Panc1 (cell line): ENCODE data around the gene SNED1. TPM values are rescaled to one million over a fixed set of nuclear protein-coding genes. Genes with fewer than 3 reads are reported as not detected.

Experiments
- ATAC-seq: fragments of 200-7000 bp; cut with Tn5 transposase; 2 replicates; pipeline ENCODE4 v1.9.1; 2020; ENCODE audit warnings: mild to moderate bottlenecking, moderate library complexity
- BruUV-seq: library from RNA; stranded (reverse); fragments of 400-500 nt; replicated peaks from 2 replicates; lab custom pipeline; 2021; lab: Mats Ljungman, UMichigan
- CTCF ChIA-PET: fragments of 300-600 bp; sonication (Branson Sonifier 250); formaldehyde crosslinking; loops from one replicate; lab custom pipeline; 2022; ENCODE audit warnings: antibody characterized with exemption; lab: Charles Lee
- POLR2A ChIA-PET: fragments of 300-600 bp; sonication (Branson Sonifier 250); formaldehyde crosslinking; loops from one replicate; lab custom pipeline; 2022; ENCODE audit warnings: antibody characterized with exemption; lab: Charles Lee
- DNase-seq: peaks from one replicate; pipeline ENCODE4 v3.0.0-alpha.2; 2010; ENCODE audit warnings: low read depth, low spot score
- H3K27ac ChIP-seq: 2 replicates; pipeline ENCODE4 v1.5.1; 2011; ENCODE audit warnings: mild to moderate bottlenecking, low read length, inconsistent platforms
- H3K27me3 ChIP-seq: fragments of 200-500 bp; sonication (Bioruptor generic); 2 replicates; pipeline ENCODE4 v1.6.0; 2014; ENCODE audit warnings: low read length, inconsistent platforms; ENCODE audit not compliant: control insufficient read depth, insufficient read depth
- H3K36me3 ChIP-seq: fragments of 200-500 bp; sonication (Bioruptor generic); 2 replicates; pipeline ENCODE4 v1.5.1; 2014; ENCODE audit warnings: inconsistent platforms, mild to moderate bottlenecking, low read length, moderate library complexity; ENCODE audit not compliant: control insufficient read depth, insufficient read depth
- H3K4me1 ChIP-seq: 2 replicates; pipeline ENCODE4 v1.5.1; 2011; ENCODE audit warnings: inconsistent platforms, mild to moderate bottlenecking, low read length, moderate library complexity; ENCODE audit not compliant: control insufficient read depth, insufficient read depth
- H3K4me3 ChIP-seq, 2 experiments: 2 replicates each; pipeline ENCODE4 v1.5.1; 2011 to 2012; ENCODE audit warnings: low read depth in 2 of 2, low read length in 2 of 2, mild to moderate bottlenecking in 2 of 2, inconsistent platforms in 1 of 2, moderate library complexity in 1 of 2
- H3K9me3 ChIP-seq: fragments of 200-500 bp; sonication (Bioruptor generic); 2 replicates; pipeline ENCODE4 v1.5.1; 2014; ENCODE audit warnings: low read depth, mild to moderate bottlenecking, inconsistent platforms, low read length, moderate library complexity; ENCODE audit not compliant: control insufficient read depth, insufficient read depth
- POLR2AphosphoS5 ChIP-seq: IDR thresholded peaks from 2 replicates; pipeline ENCODE4 v1.6.1; 2012; ENCODE audit warnings: mild to moderate bottlenecking, low read depth, low read length, moderate library complexity
- SIN3A ChIP-seq: IDR thresholded peaks from 2 replicates; pipeline ENCODE4 v1.6.1; 2012; ENCODE audit warnings: low read depth, mild to moderate bottlenecking, low read length, moderate library complexity, borderline replicate concordance; ENCODE audit not compliant: insufficient read depth
- TCF7L2 ChIP-seq: IDR thresholded peaks from 2 replicates; pipeline ENCODE4 v1.6.1; 2011; ENCODE audit warnings: mild to moderate bottlenecking, low read depth, low read length, inconsistent platforms
- in situ Hi-C: cut with HindIII; loops from 2 replicates; pipeline ENCODE4 v1.10.0; 2016; ENCODE audit warnings: low sequenced_read_pairs, low pct_unique_long_range_greater_than_20kb
- intact Hi-C: fragments of 100-400 bp; cut with micrococcal nuclease; formaldehyde crosslinking; loops from one replicate; pipeline ENCODE4 v1.10.0; 2022; ENCODE audit not compliant: unreplicated experiment
- total RNA-seq: library from RNA; stranded (reverse); gene quantifications from one replicate; pipeline ENCODE4 v1.2.1, GENCODE V29; 2021; ENCODE audit not compliant: unreplicated experiment
- TF ChIP-seq, protein P1 (sequence below), 2 experiments: IDR thresholded peaks; 2 replicates each; pipeline ENCODE4 v1.6.1; 2011 to 2012; ENCODE audit warnings: low read depth in 2 of 2, control low read depth in 1 of 2, low read length in 1 of 2, mild to moderate bottlenecking in 1 of 2, moderate library complexity in 1 of 2; ENCODE audit not compliant: insufficient read depth in 1 of 2
- TF ChIP-seq, protein P2 (sequence below): fragments of 450-650 bp; IDR thresholded peaks from 2 replicates; pipeline ENCODE4 v1.5.1; 2017; ENCODE audit warnings: mild to moderate bottlenecking

Gene SNED1
- total RNA-seq, 1 experiment from 2014 or later, result 11.0 TPM

DNA sequence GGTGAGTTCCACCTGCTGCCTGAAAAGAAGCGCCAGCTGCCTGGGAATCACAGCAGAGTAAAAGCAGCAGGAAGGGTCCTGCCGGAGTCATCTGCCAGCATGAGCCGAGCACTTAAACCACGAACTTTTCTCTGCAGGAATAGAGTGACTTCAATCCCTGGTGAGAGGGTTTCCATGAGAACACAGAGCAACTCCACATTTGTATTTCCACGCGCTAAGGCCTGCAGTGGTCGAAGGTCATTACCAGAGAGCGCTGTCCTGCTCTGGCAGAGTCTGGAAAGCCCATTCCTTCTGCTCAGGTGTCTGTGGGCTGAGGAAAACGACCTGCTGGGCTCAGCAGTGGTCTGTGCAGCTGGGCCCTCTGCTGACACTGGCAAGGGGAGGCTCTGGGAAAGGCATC, 144.2 kb downstream of the SNED1 start:
- DNase-seq (no peak), ATAC-seq (no peak)
- TF ChIP-seq, protein P1, sequence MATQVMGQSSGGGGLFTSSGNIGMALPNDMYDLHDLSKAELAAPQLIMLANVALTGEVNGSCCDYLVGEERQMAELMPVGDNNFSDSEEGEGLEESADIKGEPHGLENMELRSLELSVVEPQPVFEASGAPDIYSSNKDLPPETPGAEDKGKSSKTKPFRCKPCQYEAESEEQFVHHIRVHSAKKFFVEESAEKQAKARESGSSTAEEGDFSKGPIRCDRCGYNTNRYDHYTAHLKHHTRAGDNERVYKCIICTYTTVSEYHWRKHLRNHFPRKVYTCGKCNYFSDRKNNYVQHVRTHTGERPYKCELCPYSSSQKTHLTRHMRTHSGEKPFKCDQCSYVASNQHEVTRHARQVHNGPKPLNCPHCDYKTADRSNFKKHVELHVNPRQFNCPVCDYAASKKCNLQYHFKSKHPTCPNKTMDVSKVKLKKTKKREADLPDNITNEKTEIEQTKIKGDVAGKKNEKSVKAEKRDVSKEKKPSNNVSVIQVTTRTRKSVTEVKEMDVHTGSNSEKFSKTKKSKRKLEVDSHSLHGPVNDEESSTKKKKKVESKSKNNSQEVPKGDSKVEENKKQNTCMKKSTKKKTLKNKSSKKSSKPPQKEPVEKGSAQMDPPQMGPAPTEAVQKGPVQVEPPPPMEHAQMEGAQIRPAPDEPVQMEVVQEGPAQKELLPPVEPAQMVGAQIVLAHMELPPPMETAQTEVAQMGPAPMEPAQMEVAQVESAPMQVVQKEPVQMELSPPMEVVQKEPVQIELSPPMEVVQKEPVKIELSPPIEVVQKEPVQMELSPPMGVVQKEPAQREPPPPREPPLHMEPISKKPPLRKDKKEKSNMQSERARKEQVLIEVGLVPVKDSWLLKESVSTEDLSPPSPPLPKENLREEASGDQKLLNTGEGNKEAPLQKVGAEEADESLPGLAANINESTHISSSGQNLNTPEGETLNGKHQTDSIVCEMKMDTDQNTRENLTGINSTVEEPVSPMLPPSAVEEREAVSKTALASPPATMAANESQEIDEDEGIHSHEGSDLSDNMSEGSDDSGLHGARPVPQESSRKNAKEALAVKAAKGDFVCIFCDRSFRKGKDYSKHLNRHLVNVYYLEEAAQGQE (IDR thresholded peaks at IDR 0.05; ENCODE audit: insufficient read depth in 1 of 2, low read depth in 2 of 2, low read length in 1 of 2), result no peak
- no peak for TF ChIP-seq SIN3A
- TF ChIP-seq, protein P2, sequence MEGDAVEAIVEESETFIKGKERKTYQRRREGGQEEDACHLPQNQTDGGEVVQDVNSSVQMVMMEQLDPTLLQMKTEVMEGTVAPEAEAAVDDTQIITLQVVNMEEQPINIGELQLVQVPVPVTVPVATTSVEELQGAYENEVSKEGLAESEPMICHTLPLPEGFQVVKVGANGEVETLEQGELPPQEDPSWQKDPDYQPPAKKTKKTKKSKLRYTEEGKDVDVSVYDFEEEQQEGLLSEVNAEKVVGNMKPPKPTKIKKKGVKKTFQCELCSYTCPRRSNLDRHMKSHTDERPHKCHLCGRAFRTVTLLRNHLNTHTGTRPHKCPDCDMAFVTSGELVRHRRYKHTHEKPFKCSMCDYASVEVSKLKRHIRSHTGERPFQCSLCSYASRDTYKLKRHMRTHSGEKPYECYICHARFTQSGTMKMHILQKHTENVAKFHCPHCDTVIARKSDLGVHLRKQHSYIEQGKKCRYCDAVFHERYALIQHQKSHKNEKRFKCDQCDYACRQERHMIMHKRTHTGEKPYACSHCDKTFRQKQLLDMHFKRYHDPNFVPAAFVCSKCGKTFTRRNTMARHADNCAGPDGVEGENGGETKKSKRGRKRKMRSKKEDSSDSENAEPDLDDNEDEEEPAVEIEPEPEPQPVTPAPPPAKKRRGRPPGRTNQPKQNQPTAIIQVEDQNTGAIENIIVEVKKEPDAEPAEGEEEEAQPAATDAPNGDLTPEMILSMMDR, result no peak
- TF ChIP-seq TCF7L2, result no peak
- TF ChIP-seq POLR2AphosphoS5, result no peak
- H3K27ac ChIP-seq, result no peak overlapping the region
- H3K4me3 ChIP-seq, result no peak overlapping the region
- H3K36me3 ChIP-seq, result no peaks in the 10 kb centered on the region
- no peaks in the 10 kb centered on the region for H3K27me3 ChIP-seq
- CTCF ChIA-PET, result no interaction called here
- no peaks in the 10 kb centered on the region for H3K9me3 ChIP-seq
- intact Hi-C loops (no loop called here), in situ Hi-C loops (no loop called here)
- BruUV-seq, result no TSS peak
- POLR2A ChIA-PET, result interaction anchor here (0.6 kb wide), 2 partner anchors 37 to 363 kb away, joined by 3 read pairs; no protein-coding TSS in a partner anchor
- H3K4me1 ChIP-seq, result no peaks in the 10 kb centered on the region

Other genes starting within 250 kb of the SNED1 start
- gene KIF1A, start 178.4 kb upstream of the SNED1 start, total RNA-seq, result 132 TPM
- gene AGXT, start 129.8 kb upstream of the SNED1 start, total RNA-seq, result 0.36 TPM
- 0.21 TPM for gene MAB21L4, start 102.5 kb upstream of the SNED1 start, total RNA-seq
- gene CROCC2, start 92.3 kb upstream of the SNED1 start, total RNA-seq, result 0.23 TPM
- 28.9 TPM for gene MTERF4, start 103.7 kb downstream of the SNED1 start, total RNA-seq
- gene PASK, start 150.9 kb downstream of the SNED1 start, total RNA-seq, result 51.6 TPM
- 64.2 TPM for gene PPP1R7, start 151.8 kb downstream of the SNED1 start, total RNA-seq
- 6.9 TPM for gene ANO7, start 190.1 kb downstream of the SNED1 start, total RNA-seq